Prostate gland (tissue), 2 donors: ENCODE measurements around the gene CHI3L2. TPM values are rescaled to one million over a fixed set of nuclear protein-coding genes. Genes with fewer than 3 reads are reported as not detected.

Experiments used
- DNase-seq: peaks from one replicate; pipeline ENCODE4 v3.0.0-alpha.2; 2019; ENCODE audit warnings: low spot score
- H3K27ac ChIP-seq, 2 donors: fragments of 200-600 bp; sonication (generic); 2 replicates each; pipeline ENCODE4 v1.5.1; 2017 to 2019
- H3K27me3 ChIP-seq: fragments of 200-600 bp; sonication (generic); replicated peaks from 2 replicates; pipeline ENCODE4 v1.5.1; 2019; ENCODE audit not compliant: insufficient read depth
- H3K36me3 ChIP-seq, 2 donors: fragments of 200-600 bp; sonication (generic); 1 replicate in 1 of 2; 2 replicates in 1 of 2; pipeline versions ENCODE4 v1.5.1 to v1.8.1; 2017 to 2019
- H3K4me1 ChIP-seq: fragments of 200-600 bp; sonication (generic); replicated peaks from 2 replicates; pipeline ENCODE4 v1.5.1; 2019
- H3K4me3 ChIP-seq, 2 donors: fragments of 200-600 bp; sonication (generic); 2 replicates each; pipeline ENCODE4 v1.5.1; 2017 to 2019
- H3K9me3 ChIP-seq: fragments of 200-600 bp; sonication (generic); 2 replicates; pipeline ENCODE4 v1.5.1; 2017
- POLR2A ChIP-seq: fragments of 450-650 bp; IDR thresholded peaks from one replicate; pipeline ENCODE4 v1.6.1; 2016; ENCODE audit warnings: antibody characterized with exemption, mild to moderate bottlenecking
- POLR2AphosphoS5 ChIP-seq: sonication (generic); formaldehyde crosslinking; IDR thresholded peaks from one replicate; pipeline ENCODE4 v1.6.1; 2017; ENCODE audit warnings: antibody characterized with exemption
- WGBS: methylation state at CpG from one replicate; pipeline ENCODE4 v1.1.5; 2018; 5-methylcytosine and 5-hydroxymethylcytosine counted together
- intact Hi-C: fragments of 100-400 bp; cut with DNase I; formaldehyde crosslinking; loops from one replicate; pipeline ENCODE4 v1.14.2; 2022
- total RNA-seq, 2 donors: library from RNA; depleted of rRNA; stranded (reverse); fragments of >200 nt; gene quantifications; one replicate each; pipeline ENCODE4 v1.1.0, GENCODE V29; 2016
- TF ChIP-seq, protein P1 (sequence below), 4 experiments: fragments of 200-600 bp in 2 of 4; fragments of 450-650 bp in 2 of 4; sonication (generic) in 2 of 4; IDR thresholded peaks; 1 replicate in 3 of 4; 2 replicates in 1 of 4; pipeline ENCODE4 v1.5.1; 2016 to 2019; ENCODE audit warnings: antibody characterized with exemption in 4 of 4, mild to moderate bottlenecking in 2 of 4, moderate library complexity in 2 of 4

The CHI3L2 gene
- total RNA-seq, 2 donors from 2014 or later, result 0.82 to 10.6 TPM

GRCh38 chr1:111241797-111242196 lies 14.3 kb downstream of the CHI3L2 start:
- DNase-seq, result no peak
- Histone ChIP-seq H3K27ac (no peak overlapping the region), H3K4me3 (no peak overlapping the region), H3K27me3 (no peaks in the 10 kb centered on the region), H3K4me1 (no peaks in the 10 kb centered on the region), H3K36me3 (no peaks in the 10 kb centered on the region), H3K9me3 (no peaks in the 10 kb centered on the region)
- intact Hi-C loops, result no loop called here
- WGBS, result 87% methylated on average over 2 of the region's 2 CpGs
- TF ChIP-seq POLR2A, result no peak

GRCh38 chr1:111242805-111243523 lies 15.5 kb downstream of the CHI3L2 start:
- no peaks in the 10 kb centered on the region for H3K4me1 ChIP-seq
- H3K27me3 ChIP-seq, result no peaks in the 10 kb centered on the region
- H3K9me3 ChIP-seq, result no peaks in the 10 kb centered on the region
- TF ChIP-seq, protein P1, sequence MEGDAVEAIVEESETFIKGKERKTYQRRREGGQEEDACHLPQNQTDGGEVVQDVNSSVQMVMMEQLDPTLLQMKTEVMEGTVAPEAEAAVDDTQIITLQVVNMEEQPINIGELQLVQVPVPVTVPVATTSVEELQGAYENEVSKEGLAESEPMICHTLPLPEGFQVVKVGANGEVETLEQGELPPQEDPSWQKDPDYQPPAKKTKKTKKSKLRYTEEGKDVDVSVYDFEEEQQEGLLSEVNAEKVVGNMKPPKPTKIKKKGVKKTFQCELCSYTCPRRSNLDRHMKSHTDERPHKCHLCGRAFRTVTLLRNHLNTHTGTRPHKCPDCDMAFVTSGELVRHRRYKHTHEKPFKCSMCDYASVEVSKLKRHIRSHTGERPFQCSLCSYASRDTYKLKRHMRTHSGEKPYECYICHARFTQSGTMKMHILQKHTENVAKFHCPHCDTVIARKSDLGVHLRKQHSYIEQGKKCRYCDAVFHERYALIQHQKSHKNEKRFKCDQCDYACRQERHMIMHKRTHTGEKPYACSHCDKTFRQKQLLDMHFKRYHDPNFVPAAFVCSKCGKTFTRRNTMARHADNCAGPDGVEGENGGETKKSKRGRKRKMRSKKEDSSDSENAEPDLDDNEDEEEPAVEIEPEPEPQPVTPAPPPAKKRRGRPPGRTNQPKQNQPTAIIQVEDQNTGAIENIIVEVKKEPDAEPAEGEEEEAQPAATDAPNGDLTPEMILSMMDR (IDR thresholded peaks at IDR 0.05), result no peak
- no peak for TF ChIP-seq POLR2A
- TF ChIP-seq POLR2AphosphoS5, result no peak
- H3K4me3 ChIP-seq, result no peak overlapping the region
- WGBS, result 62% methylated on average over 4 of the region's 4 CpGs
- no peak overlapping the region for H3K27ac ChIP-seq
- no peak for DNase-seq
- no peaks in the 10 kb centered on the region for H3K36me3 ChIP-seq
- intact Hi-C loops, result no loop called here

DNA sequence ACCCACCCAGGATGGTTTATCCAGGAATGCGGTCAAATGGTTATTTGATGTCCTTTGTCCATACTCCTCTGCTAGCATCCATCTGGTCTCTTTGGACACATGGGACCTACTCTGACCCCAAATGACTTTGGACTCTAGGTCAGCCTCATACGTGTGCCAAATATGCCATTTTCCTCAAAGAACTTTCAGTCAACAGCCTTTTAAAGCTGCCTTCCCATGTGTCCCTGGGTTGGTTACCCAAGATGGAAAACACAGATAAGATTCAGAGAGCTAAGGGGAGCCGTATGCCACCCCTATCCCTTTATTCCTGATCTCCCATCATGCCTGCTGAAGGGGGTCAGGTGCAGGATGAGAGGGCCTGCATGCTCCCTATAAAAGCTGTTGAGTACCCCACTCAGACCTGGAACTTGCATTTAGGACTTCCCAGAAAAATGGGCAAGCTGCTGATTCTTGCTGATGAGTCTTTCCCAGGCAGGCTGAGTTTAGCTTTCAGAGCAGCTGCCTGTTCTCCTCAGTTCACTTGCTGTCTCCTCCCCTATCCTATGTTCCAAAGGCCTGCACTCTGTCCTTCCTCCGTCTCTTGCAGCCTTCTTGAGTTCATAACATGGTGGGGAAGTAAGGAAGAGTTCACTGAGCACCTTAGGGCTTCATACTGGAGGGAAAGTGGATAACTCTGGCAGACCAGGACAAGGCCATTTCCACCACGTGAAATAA lies 19.8 kb downstream of the CHI3L2 start:
- WGBS, result 64% methylated on average over 5 of the region's 5 CpGs

DNA sequence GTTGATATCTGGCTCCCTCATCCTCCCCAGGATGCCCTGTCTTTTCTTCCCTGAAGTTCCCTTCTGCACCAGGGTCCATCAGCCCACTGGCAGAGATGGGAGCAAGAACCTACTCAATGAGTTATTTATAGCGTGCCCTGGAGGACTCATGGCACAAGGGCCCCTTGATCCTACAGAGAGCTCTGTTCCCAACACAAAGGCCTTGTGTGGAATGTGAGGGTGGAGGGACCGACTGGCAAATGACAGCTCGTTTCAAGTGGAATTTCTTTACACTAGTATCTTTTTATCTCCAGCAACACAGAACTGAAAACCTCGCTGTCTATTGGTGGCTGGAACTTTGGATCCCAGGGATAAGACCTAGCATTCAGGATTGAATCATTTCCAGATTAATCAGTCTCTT lies 22.4 kb downstream of the CHI3L2 start:
- no peaks in the 10 kb centered on the region for H3K4me1 ChIP-seq
- H3K9me3 ChIP-seq, result no peaks in the 10 kb centered on the region
- DNase-seq, result no peak
- H3K36me3 ChIP-seq, result no peaks in the 10 kb centered on the region
- H3K27me3 ChIP-seq, result no peaks in the 10 kb centered on the region
- 50% methylated on average over 4 of the region's 4 CpGs for WGBS
- intact Hi-C loops, result no loop called here
- H3K4me3 ChIP-seq, result no peak overlapping the region
- no peak overlapping the region for H3K27ac ChIP-seq
- TF ChIP-seq, protein P1 (IDR thresholded peaks at IDR 0.05), result no peak
- TF ChIP-seq POLR2A (no peak), POLR2AphosphoS5 (no peak)

More for the DNA sequence above, 19.8 kb downstream of the CHI3L2 start:
- H3K27ac ChIP-seq, result no peak overlapping the region
- no peaks in the 10 kb centered on the region for H3K9me3 ChIP-seq
- no peak overlapping the region for H3K4me3 ChIP-seq
- intact Hi-C loops, result no loop called here
- no peaks in the 10 kb centered on the region for H3K4me1 ChIP-seq
- TF ChIP-seq, protein P1 (IDR thresholded peaks at IDR 0.05), result no peak
- TF ChIP-seq POLR2AphosphoS5 (no peak), POLR2A (no peak)
- H3K36me3 ChIP-seq, result no peaks in the 10 kb centered on the region
- DNase-seq, result no peak
- H3K27me3 ChIP-seq, result no peaks in the 10 kb centered on the region

- no peaks in the 10 kb centered on the region for H3K36me3 ChIP-seq
- no peak overlapping the region for H3K27ac ChIP-seq
- H3K27me3 ChIP-seq, result no peaks in the 10 kb centered on the region
- DNase-seq, result no peak
- no peaks in the 10 kb centered on the region for H3K9me3 ChIP-seq
- 82% methylated on average over 8 of the region's 8 CpGs for WGBS
- no peaks in the 10 kb centered on the region for H3K4me1 ChIP-seq
- H3K4me3 ChIP-seq, result no peak overlapping the region
- intact Hi-C loops, result no loop called here
- TF ChIP-seq, protein P1 (IDR thresholded peaks at IDR 0.05), result no peak
- TF ChIP-seq POLR2AphosphoS5 (no peak), POLR2A (no peak)
These were observed 24.1 kb downstream of the CHI3L2 start for GRCh38 chr1:111251570-111251969.
